ENCODE measurements around the gene LFNG. TPM values are rescaled to one million over a fixed set of nuclear protein-coding genes. Genes with fewer than 3 reads are reported as not detected.

The LFNG gene
- total RNA-seq, 2 experiments from 2014 or later, result 96.7 to 99.8 TPM

DNA sequence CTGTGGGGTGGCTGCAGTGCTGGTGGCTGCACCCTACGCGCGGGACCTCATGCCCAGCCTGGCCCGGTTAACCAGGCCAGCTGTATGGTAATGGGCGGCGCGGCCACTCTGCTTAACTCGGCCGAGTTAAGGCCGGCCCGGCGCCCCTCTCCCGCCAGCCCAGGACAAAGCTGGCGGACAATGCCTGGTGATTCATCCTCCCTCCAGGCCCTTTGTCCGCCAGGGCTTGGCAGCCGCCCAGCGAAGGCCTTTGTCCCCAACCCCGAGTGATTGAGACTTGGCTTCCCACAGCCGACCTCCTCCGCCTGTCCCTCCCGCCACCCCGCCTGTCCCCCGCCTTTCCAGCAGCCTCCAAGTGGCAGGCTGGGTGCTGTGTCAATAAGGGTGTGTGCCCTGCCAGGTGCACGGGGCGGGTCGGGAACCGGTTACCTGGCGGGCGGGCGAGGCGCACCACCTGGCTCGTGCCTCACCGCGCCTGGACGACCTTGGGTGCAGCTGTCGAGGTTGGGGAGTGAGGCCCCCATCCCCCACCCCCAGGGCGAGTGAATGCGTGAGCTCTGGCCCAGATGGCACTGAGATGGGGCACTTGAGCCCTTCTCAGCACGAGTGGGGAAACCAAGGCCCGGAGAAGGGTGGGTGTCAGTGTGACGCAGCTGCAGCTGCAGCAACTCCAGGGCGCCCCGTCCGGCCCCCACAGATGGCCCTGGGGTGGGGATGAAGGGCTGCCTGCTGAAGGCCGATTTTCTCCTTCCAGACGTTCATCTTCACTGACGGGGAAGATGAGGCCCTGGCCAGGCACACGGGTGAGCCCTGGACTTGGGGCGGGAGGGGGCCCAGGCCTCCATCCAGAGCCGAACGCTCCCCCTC lies 4.6 kb downstream of the LFNG start:
- Mint-ChIP-seq H3K9me3 (no peaks in the 10 kb centered on the region), H3K27ac (peak overlapping the region; percentile 96), H3K4me1 (ENCODE audit: low read depth) (peaks cover 59% of the 10 kb centered on the region), H3K4me3 (peak overlapping the region; percentile 38), H3K36me3 (ENCODE audit: low read depth) (peaks cover 65% of the 10 kb centered on the region), H3K27me3 (no peaks in the 10 kb centered on the region)
- POLR2A ChIA-PET, result interaction anchor here (1.1 to 12.9 kb wide), 2 partner anchors 14 to 32 kb away, joined by 3 to 218 read pairs; no protein-coding TSS in a partner anchor
- ATAC-seq (ENCODE audit: poor library complexity) (no peak), DNase-seq (peak in 2 of 14 experiments; percentile 20 to 37)
- Histone ChIP-seq H3K4me3 (ENCODE audit: low read length) (peak overlapping the region; percentile 99), H3K27me3 (ENCODE audit: control insufficient read depth in 1 of 2, insufficient read depth in 2 of 2, low read length in 2 of 2) (no peaks in the 10 kb centered on the region), H3K36me3 (ENCODE audit: insufficient read depth, low read length) (peaks cover 71% of the 10 kb centered on the region), H3K27ac (ENCODE audit: low read depth in 1 of 2, low read length in 2 of 2) (peak overlapping the region in 1 of 2 donors; percentile 88), H3K4me1 (ENCODE audit: insufficient read depth, low read length) (peaks cover 78% of the 10 kb centered on the region), H3K9me3 (ENCODE audit: control insufficient read depth in 1 of 2, insufficient read depth in 1 of 2, low read length in 2 of 2) (no peaks in the 10 kb centered on the region)
- CTCF ChIA-PET, result no interaction called here
- intact Hi-C loops (cut with DNase I, micrococcal nuclease), result loop anchor here (5.0 to 10.0 kb wide), 4 partner anchors 47 to 1289 kb away; partner anchors contain the start of genes GRIFIN (in 1 of the 2), SNX8 (in 1 of the 2), TTYH3 (in 1 of the 2) and UNCX (in 1 of the 2)
- TF ChIP-seq CTCF (IDR thresholded peaks at IDR 0.05), result no peak

DNA sequence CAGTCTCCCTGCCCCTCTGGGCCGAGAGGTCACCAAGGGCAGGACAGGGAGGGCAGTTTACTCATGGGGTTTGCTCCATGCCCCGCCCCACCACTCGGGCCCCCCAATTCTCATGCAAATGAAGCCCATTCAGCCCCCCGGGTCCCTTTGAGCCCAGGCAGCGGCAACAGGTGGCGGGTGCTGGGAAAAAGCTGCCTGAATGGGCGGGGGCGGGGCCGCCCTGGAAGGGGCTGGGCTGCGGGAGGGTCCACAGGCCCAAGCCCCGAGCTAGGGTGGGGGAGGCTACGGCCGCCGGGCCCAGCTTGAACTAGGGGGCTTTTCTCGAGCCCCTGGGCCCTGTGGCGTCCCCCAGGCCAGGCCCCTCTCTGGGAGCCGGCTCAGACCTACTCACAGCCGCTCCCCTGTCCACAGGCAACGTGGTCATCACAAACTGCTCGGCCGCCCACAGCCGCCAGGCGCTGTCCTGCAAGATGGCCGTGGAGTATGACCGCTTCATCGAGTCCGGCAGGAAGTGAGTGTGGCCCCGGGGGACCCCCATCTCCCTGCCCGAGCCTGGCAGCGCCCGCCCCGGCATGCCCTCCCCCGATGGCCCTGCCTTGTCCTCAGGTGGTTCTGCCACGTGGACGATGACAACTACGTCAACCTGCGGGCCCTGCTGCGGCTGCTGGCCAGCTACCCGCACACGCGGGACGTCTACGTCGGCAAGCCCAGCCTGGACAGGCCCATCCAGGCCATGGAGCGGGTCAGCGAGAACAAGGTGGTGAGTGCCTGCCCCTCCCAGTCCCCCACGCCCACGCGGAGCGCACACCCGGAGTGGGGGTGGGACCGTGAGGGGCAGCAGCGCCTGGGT lies 5.5 kb downstream of the LFNG start:
- no peaks in the 10 kb centered on the region for H3K27me3 Mint-ChIP-seq
- DNase-seq, result no peak

More for the DNA sequence above, 5.5 kb downstream of the LFNG start:
- Histone ChIP-seq H3K27me3 (ENCODE audit: control insufficient read depth in 1 of 2, insufficient read depth in 2 of 2, low read length in 2 of 2) (no peaks in the 10 kb centered on the region), H3K9me3 (ENCODE audit: control insufficient read depth in 1 of 2, insufficient read depth in 1 of 2, low read length in 2 of 2) (no peaks in the 10 kb centered on the region), H3K36me3 (ENCODE audit: insufficient read depth, low read length) (peaks cover 74% of the 10 kb centered on the region), H3K27ac (ENCODE audit: low read depth in 1 of 2, low read length in 2 of 2) (peak overlapping the region in 1 of 2 donors; percentile 50), H3K4me3 (ENCODE audit: low read length) (no peak overlapping the region), H3K4me1 (ENCODE audit: insufficient read depth, low read length) (peaks cover 85% of the 10 kb centered on the region)
- ChIA-PET CTCF (no interaction called here), POLR2A (interaction anchor here (1.1 to 12.9 kb wide), 2 partner anchors 15 to 31 kb away, joined by 3 to 218 read pairs; no protein-coding TSS in a partner anchor)
- intact Hi-C loops (cut with DNase I, micrococcal nuclease), result loop anchor here (5.0 to 10.0 kb wide), 4 partner anchors 48 to 1290 kb away; partner anchors contain the start of genes GRIFIN (in 1 of the 2), SNX8 (in 1 of the 2), TTYH3 (in 1 of the 2) and UNCX (in 1 of the 2)
- H3K4me1 Mint-ChIP-seq (ENCODE audit: low read depth), result peaks cover 66% of the 10 kb centered on the region
- peaks cover 66% of the 10 kb centered on the region for H3K36me3 Mint-ChIP-seq (ENCODE audit: low read depth)
- H3K27ac Mint-ChIP-seq, result no peak overlapping the region
- no peak overlapping the region for H3K4me3 Mint-ChIP-seq
- no peak for ATAC-seq (ENCODE audit: poor library complexity)
- TF ChIP-seq CTCF (IDR thresholded peaks at IDR 0.05), result no peak
- no peaks in the 10 kb centered on the region for H3K9me3 Mint-ChIP-seq
